VCaP (cell line): Measurements from ENCODE around the gene CLEC19A.

Experiments used
- H3K27ac ChIP-seq: fragments of 450-650 bp; 2 replicates; pipeline ENCODE4 v1.5.1; 2017
- CTCF ChIP-seq: fragments of 450-650 bp; conservative IDR thresholded peaks from 2 replicates; pipeline ENCODE4 v1.5.1; 2017; ENCODE audit warnings: mild to moderate bottlenecking, moderate library complexity

The CLEC19A gene

GRCh38 chr16:19346335-19346922, 60.9 kb downstream of the CLEC19A start:
- TF ChIP-seq CTCF: no peak
- no peak overlapping the region for H3K27ac ChIP-seq

- no peak for TF ChIP-seq CTCF
Measured at GRCh38 chr16:19348125-19348524, 62.6 kb downstream of the CLEC19A start.

GRCh38 chr16:19348578-19349315, 63.2 kb downstream of the CLEC19A start:
- TF ChIP-seq CTCF: no peak
- H3K27ac ChIP-seq: no peak overlapping the region

More at GRCh38 chr16:19348125-19348524, 62.6 kb downstream of the CLEC19A start:
- H3K27ac ChIP-seq: no peak overlapping the region

- TF ChIP-seq CTCF: no peak
- peak overlapping the region; percentile 39 for H3K27ac ChIP-seq
Measured at GRCh38 chr16:19354371-19354770, 68.8 kb downstream of the CLEC19A start.

GRCh38 chr16:19356024-19356952, 70.8 kb downstream of the CLEC19A start:
- no peak for TF ChIP-seq CTCF

GRCh38 chr16:19359556-19359955, 74.0 kb downstream of the CLEC19A start:
- TF ChIP-seq CTCF: no peak
- H3K27ac ChIP-seq: no peak overlapping the region

More at GRCh38 chr16:19356024-19356952, 70.8 kb downstream of the CLEC19A start:
- H3K27ac ChIP-seq: no peak overlapping the region
